Measurements from ENCODE around the gene CPA5.

DNA sequence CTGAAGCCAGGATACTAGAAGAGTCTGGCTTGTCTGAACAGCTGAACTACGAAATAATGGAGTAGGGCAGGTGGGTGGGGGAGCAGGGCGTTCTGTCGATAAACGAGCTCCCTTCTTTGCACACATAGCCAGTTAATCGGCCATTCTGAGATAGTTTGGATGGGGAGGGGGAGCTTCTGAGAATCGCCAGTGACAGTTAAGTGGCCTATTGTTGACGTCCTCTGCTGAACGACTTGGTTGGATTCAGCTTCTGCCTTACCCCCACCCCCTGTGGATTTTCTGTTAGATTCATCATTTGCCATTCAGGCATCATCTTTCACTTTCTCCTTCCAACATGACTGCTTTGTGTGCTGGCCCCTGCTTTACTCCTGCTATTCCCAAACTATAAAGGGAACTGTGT is 520 bp downstream of the CPA5 start:
- no peak for TF ChIP-seq ZNF274 (IDR thresholded peaks at IDR 0.05; ENCODE audit: low read depth, low read length)
- no peak for TF ChIP-seq YY1 (IDR thresholded peaks at IDR 0.05; ENCODE audit: insufficient read depth, insufficient read length)

Measured in NT2/D1 (cell line).